H1 (cell line): ENCODE results near the gene SEL1L3. TPM values are rescaled to one million over a fixed set of nuclear protein-coding genes. Genes with fewer than 3 reads are reported as not detected.

Experiments used
- CTCF ChIA-PET: fragments of 300-600 bp; sonication (Branson Sonifier 250); formaldehyde crosslinking; loops from one replicate; lab custom pipeline; 2021; ENCODE audit not compliant: partially characterized antibody; lab: Charles Lee
- POLR2A ChIA-PET: fragments of 300-600 bp; sonication (Branson Sonifier 250); formaldehyde crosslinking; loops from one replicate; lab custom pipeline; 2021; ENCODE audit warnings: inconsistent platforms; ENCODE audit not compliant: partially characterized antibody; lab: Charles Lee
- DNase-seq, 2 experiments: peaks; one replicate each; pipeline versions ENCODE4 v3.0.0 to v3.0.0-alpha.2; 2010 to 2022; ENCODE audit warnings: low spot score in 2 of 2, low read depth in 1 of 2, mixed read lengths in 1 of 2
- FAIRE-seq: peaks from 2 replicates; lab custom pipeline; 2011; peaks lifted over from hg19 to GRCh38; lab: Jason Lieb, UNC
- H2AFZ ChIP-seq: 2 replicates; pipeline ENCODE4 v1.8.1; 2012; ENCODE audit warnings: low read length, inconsistent platforms
- H2AK5ac ChIP-seq: 2 replicates; pipeline ENCODE4 v1.6.1; 2013; ENCODE audit warnings: low read depth, low read length
- H2BK120ac ChIP-seq: replicated peaks from 2 replicates; pipeline ENCODE3; 2013; ENCODE audit warnings: low read depth, low read length, inconsistent platforms
- H2BK12ac ChIP-seq: 2 replicates; pipeline ENCODE4 v1.6.1; 2013; ENCODE audit warnings: low read depth, low read length
- H2BK15ac ChIP-seq: 2 replicates; pipeline ENCODE4 v1.6.1; 2013; ENCODE audit warnings: low read length
- H2BK20ac ChIP-seq: 2 replicates; pipeline ENCODE4 v1.6.1; 2013; ENCODE audit warnings: low read length
- H2BK5ac ChIP-seq: 2 replicates; pipeline ENCODE4 v1.6.1; 2013; ENCODE audit warnings: low read depth, low read length
- H3K14ac ChIP-seq: 2 replicates; pipeline ENCODE4 v1.6.1; 2013; ENCODE audit warnings: inconsistent platforms; ENCODE audit not compliant: insufficient read length
- H3K18ac ChIP-seq: 2 replicates; pipeline ENCODE4 v1.6.1; 2013; ENCODE audit warnings: low read length; ENCODE audit errors: extremely low read depth
- H3K23ac ChIP-seq: 2 replicates; pipeline ENCODE4 v1.6.1; 2013; ENCODE audit warnings: inconsistent platforms; ENCODE audit not compliant: insufficient read length
- H3K23me2 ChIP-seq: 2 replicates; pipeline ENCODE4 v1.6.1; 2013; ENCODE audit warnings: low read depth, low read length
- H3K27ac ChIP-seq: 2 replicates; pipeline ENCODE4 v1.6.1; 2011; ENCODE audit warnings: low read depth, low read length, inconsistent platforms
- H3K27me3 ChIP-seq, 4 experiments: replicated peaks in 1 of 4; 1 replicate in 1 of 4; 2 replicates in 3 of 4; pipeline versions ENCODE4 v1.6.1 to v1.8.1; 2011 to 2013; ENCODE audit warnings: low read length in 3 of 4, mild to moderate bottlenecking in 3 of 4, inconsistent platforms in 2 of 4, mixed read lengths in 2 of 4, moderate library complexity in 1 of 4; ENCODE audit not compliant: control insufficient read depth in 3 of 4, insufficient read depth in 3 of 4; ENCODE audit errors: extremely low read depth in 1 of 4
- H3K36me3 ChIP-seq, 4 experiments: 2 replicates each; pipeline versions ENCODE4 v1.6.1 to v1.8.1; 2011 to 2013; ENCODE audit warnings: mild to moderate bottlenecking in 4 of 4, low read length in 3 of 4, moderate library complexity in 2 of 4, control low read depth in 1 of 4, inconsistent platforms in 1 of 4; ENCODE audit not compliant: insufficient read depth in 4 of 4, control insufficient read depth in 2 of 4
- H3K4ac ChIP-seq: replicated peaks from 2 replicates; pipeline ENCODE3; 2013; ENCODE audit warnings: low read length, low read depth, mixed read lengths, inconsistent platforms; ENCODE audit not compliant: insufficient read length
- H3K4me1 ChIP-seq, 4 experiments: replicated peaks in 1 of 4; 1 replicate in 1 of 4; 2 replicates in 3 of 4; pipeline versions ENCODE4 v1.6.1 to v1.8.1; 2011 to 2013; ENCODE audit warnings: low read length in 3 of 4, inconsistent platforms in 2 of 4, mixed read lengths in 1 of 4; ENCODE audit not compliant: insufficient read depth in 4 of 4, control insufficient read depth in 3 of 4
- H3K4me2 ChIP-seq, 2 experiments: 2 replicates each; pipeline versions ENCODE4 v1.6.1 to v1.8.1; 2011 to 2013; ENCODE audit warnings: low read depth in 2 of 2, low read length in 2 of 2, control low read depth in 1 of 2, inconsistent platforms in 1 of 2, mild to moderate bottlenecking in 1 of 2; ENCODE audit not compliant: insufficient read depth in 1 of 2
- H3K4me3 ChIP-seq, 4 experiments: fragments of 200-600, 300-600 bp in 1 of 4; sonication (generic), shearing (Covaris generic), sonication (Bioruptor Twin) in 1 of 4; 2 replicates each; pipeline versions ENCODE4 v1.5.1 to v1.8.1; 2011 to 2016; ENCODE audit warnings: low read length in 4 of 4, low read depth in 3 of 4, control low read depth in 2 of 4, inconsistent platforms in 2 of 4, mild to moderate bottlenecking in 2 of 4, mixed read lengths in 1 of 4, moderate library complexity in 1 of 4; ENCODE audit not compliant: insufficient read depth in 2 of 4; ENCODE audit errors: extremely low read depth in 1 of 4
- H3K56ac ChIP-seq: replicated peaks from 2 replicates; pipeline ENCODE3; 2013; ENCODE audit warnings: low read depth, mild to moderate bottlenecking, mixed read lengths, low read length, inconsistent platforms; ENCODE audit not compliant: insufficient read length
- H3K79me1 ChIP-seq: 2 replicates; pipeline ENCODE4 v1.6.1; 2013; ENCODE audit warnings: low read depth, low read length, control low read depth
- H3K79me2 ChIP-seq, 2 experiments: 2 replicates each; pipeline versions ENCODE4 v1.6.1 to v1.8.1; 2012 to 2013; ENCODE audit warnings: low read length in 2 of 2, mild to moderate bottlenecking in 2 of 2, inconsistent platforms in 1 of 2; ENCODE audit not compliant: insufficient read depth in 2 of 2, control insufficient read depth in 1 of 2
- H3K9ac ChIP-seq, 4 experiments: replicated peaks in 1 of 4; 1 replicate in 1 of 4; 2 replicates in 3 of 4; pipeline versions ENCODE4 v1.6.1 to v1.8.1; 2011 to 2013; ENCODE audit warnings: low read depth in 3 of 4, low read length in 3 of 4, control low read depth in 2 of 4, mild to moderate bottlenecking in 2 of 4, moderate library complexity in 2 of 4, inconsistent platforms in 1 of 4; ENCODE audit errors: extremely low read depth in 1 of 4
- H3K9me3 ChIP-seq, 2 experiments: 2 replicates each; pipeline versions ENCODE4 v1.6.1 to v1.8.1; 2012 to 2013; ENCODE audit warnings: mild to moderate bottlenecking in 2 of 2, moderate library complexity in 2 of 2, control low read depth in 1 of 2, inconsistent platforms in 1 of 2, low read depth in 1 of 2, low read length in 1 of 2, mixed read lengths in 1 of 2; ENCODE audit not compliant: insufficient read depth in 2 of 2
- H4K20me1 ChIP-seq, 2 experiments: replicated peaks in 1 of 2; 2 replicates each; pipeline versions ENCODE3 to v1.8.1; 2011 to 2013; ENCODE audit warnings: inconsistent platforms in 2 of 2, low read length in 2 of 2, mild to moderate bottlenecking in 1 of 2; ENCODE audit not compliant: insufficient read depth in 2 of 2, control insufficient read depth in 1 of 2
- H4K5ac ChIP-seq: 2 replicates; pipeline ENCODE4 v1.6.1; 2013; ENCODE audit warnings: low read length, low read depth, mixed read lengths, inconsistent platforms; ENCODE audit not compliant: insufficient read length
- H4K8ac ChIP-seq: 2 replicates; pipeline ENCODE4 v1.8.0; 2013; ENCODE audit warnings: mild to moderate bottlenecking, moderate library complexity, low read length, inconsistent platforms; ENCODE audit not compliant: insufficient read depth; ENCODE audit errors: extremely low read depth
- H4K91ac ChIP-seq: replicated peaks from 2 replicates; pipeline ENCODE3; 2013; ENCODE audit warnings: low read length, mixed read lengths, inconsistent platforms; ENCODE audit not compliant: insufficient read length
- ASH2L ChIP-seq: fragments of 200-600, 300-600 bp; sonication (generic); IDR thresholded peaks from one replicate; pipeline ENCODE4 v1.7.1; 2017; ENCODE audit warnings: low read length
- CREB1 ChIP-seq: IDR thresholded peaks from 2 replicates; pipeline ENCODE4 v1.6.1; 2012; ENCODE audit warnings: inconsistent platforms
- NANOG ChIP-seq: IDR thresholded peaks from 2 replicates; pipeline ENCODE4 v1.6.1; 2011; ENCODE audit warnings: low read length, low read depth, mild to moderate bottlenecking, inconsistent platforms; ENCODE audit not compliant: insufficient read depth, poor library complexity, severe bottlenecking
- POLR2A ChIP-seq, 2 experiments: IDR thresholded peaks; 1 replicate in 1 of 2; 2 replicates in 1 of 2; pipeline ENCODE4 v1.6.1; 2011; ENCODE audit warnings: low read depth in 2 of 2, low read length in 2 of 2, mild to moderate bottlenecking in 2 of 2; ENCODE audit errors: control extremely low read depth in 1 of 2
- RAD21 ChIP-seq, 2 experiments: IDR thresholded peaks in 1 of 2; conservative IDR thresholded peaks in 1 of 2; 2 replicates each; pipeline ENCODE4 v1.6.1; 2011; ENCODE audit warnings: low read depth in 2 of 2, low read length in 2 of 2, improper control_type of control experiment in 1 of 2, inconsistent platforms in 1 of 2, mild to moderate bottlenecking in 1 of 2, moderate library complexity in 1 of 2
- SIN3A ChIP-seq, 2 experiments: IDR thresholded peaks in 1 of 2; conservative IDR thresholded peaks in 1 of 2; 2 replicates each; pipeline ENCODE4 v1.6.1; 2011 to 2012; ENCODE audit warnings: low read length in 2 of 2, improper control_type of control experiment in 1 of 2, low read depth in 1 of 2, mild to moderate bottlenecking in 1 of 2
- TBP ChIP-seq: IDR thresholded peaks from 2 replicates; pipeline ENCODE4 v1.6.1; 2011; ENCODE audit warnings: low read depth, low read length, improper control_type of control experiment
- WGBS, 2 experiments: shearing (Covaris generic) in 1 of 2; methylation state at CpG; one replicate each; pipeline versions ENCODE4 v1.1.6 to v1.1.7; 2013 to 2015; ENCODE audit warnings: low lambda C conversion rate in 2 of 2, mixed read lengths in 2 of 2, inconsistent platforms in 1 of 2, low coverage in 1 of 2, missing lambda C conversion rate in 1 of 2; ENCODE audit not compliant: insufficient replicate concordance in 2 of 2, insufficient coverage in 1 of 2, insufficient read length in 1 of 2; ENCODE audit errors: extremely low coverage in 1 of 2, missing lambda C conversion rate in 1 of 2; 5-methylcytosine and 5-hydroxymethylcytosine counted together
- polyA plus RNA-seq, 7 experiments: library from polyadenylated mRNA; depleted of rRNA in 3 of 7; stranded (reverse) in 5 of 7; unstranded in 2 of 7; fragments of >200 nt in 5 of 7; fragments of 200-250 nt in 2 of 7; gene quantifications; 1 replicate in 5 of 7; 2 replicates in 1 of 7; 4 replicates in 1 of 7; pipeline versions ENCODE4 v1.2.1 to v1.2.3, GENCODE V29; 2011 to 2013; ENCODE audit warnings: missing spikeins in 2 of 7, mixed read lengths in 2 of 7
- total RNA-seq: library from RNA; stranded (reverse); fragmentation: NEBNext Ultra II Directional; extraction: Animal tissue kit (Norgen Biotek cat#: 25700); gene quantifications from 2 replicates; pipeline ENCODE4 v1.2.1, GENCODE V29; 2021

The SEL1L3 gene
- total and polyA plus RNA-seq, 2 of the 8 experiments (the other 6 are each of a cell fraction or from before 2014, with no cell fraction given), result 18.2 to 54.0 TPM

GRCh38 chr4:25788703-25789238, 74.0 kb downstream of the SEL1L3 start:
- no peak overlapping the region for H2BK5ac ChIP-seq
- FAIRE-seq (no peak), DNase-seq (no peak)
- H3K9ac ChIP-seq, result no peak overlapping the region
- no peak overlapping the region for H3K4ac ChIP-seq
- H2BK20ac ChIP-seq, result no peak overlapping the region
- no peaks in the 10 kb centered on the region; the same call in 1 of the 2 replicates for H3K23me2 ChIP-seq
- H3K27me3 ChIP-seq, result no peaks in the 10 kb centered on the region
- no peak overlapping the region for H2BK12ac ChIP-seq
- H4K91ac ChIP-seq, result no peak overlapping the region
- WGBS, 2 experiments, result 83 to 100% methylated on average over 1 to 4 of the region's 4 CpGs
- no peak overlapping the region for H3K4me2 ChIP-seq
- no peak overlapping the region for H3K18ac ChIP-seq
- no peak overlapping the region for H4K5ac ChIP-seq
- no peaks in the 10 kb centered on the region for H3K4me1 ChIP-seq
- TF ChIP-seq TBP (no peak), POLR2A (IDR thresholded peaks at IDR 0.05; ENCODE audit: control extremely low read depth in 1 of 2, low read depth in 2 of 2, low read length in 2 of 2) (no peak), ASH2L (no peak), SIN3A (conservative IDR thresholded peaks at IDR 0.05 in 1 of 2, IDR thresholded peaks at IDR 0.05 in 1 of 2; ENCODE audit: low read depth in 1 of 2, low read length in 2 of 2) (no peak), NANOG (no peak), RAD21 (IDR thresholded peaks at IDR 0.05 in 1 of 2, conservative IDR thresholded peaks at IDR 0.05 in 1 of 2; ENCODE audit: low read depth in 2 of 2, low read length in 2 of 2) (no peak), CREB1 (no peak)
- no peak overlapping the region for H3K14ac ChIP-seq
- H3K9me3 ChIP-seq, result no peaks in the 10 kb centered on the region
- no peak overlapping the region for H3K23ac ChIP-seq
- no peak overlapping the region for H2AFZ ChIP-seq
- peaks cover 2 to 23% (median 19%) of the 10 kb centered on the region in 4 experiments for H3K36me3 ChIP-seq
- no peak overlapping the region for H2BK120ac ChIP-seq
- no peak overlapping the region for H4K8ac ChIP-seq
- ChIA-PET CTCF (interaction anchor here (0.6 to 1.9 kb wide), 2 partner anchors 13 to 348 kb away, joined by 3 to 5 read pairs; no protein-coding TSS in a partner anchor), POLR2A (interaction anchor here (0.6 kb wide), 1 partner anchor 59 kb away, joined by 3 read pairs; no protein-coding TSS in a partner anchor)
- H3K79me1 ChIP-seq, result no peaks in the 10 kb centered on the region
- no peak overlapping the region for H3K4me3 ChIP-seq
- H2AK5ac ChIP-seq, result no peak overlapping the region
- no peak overlapping the region for H3K27ac ChIP-seq
- no peak overlapping the region for H3K56ac ChIP-seq
- H3K79me2 ChIP-seq, result no peaks in the 10 kb centered on the region
- H4K20me1 ChIP-seq, result no peaks in the 10 kb centered on the region
- H2BK15ac ChIP-seq, result no peak overlapping the region
